ENCODE measurements around the gene SH3RF3.

Gene SH3RF3

DNA sequence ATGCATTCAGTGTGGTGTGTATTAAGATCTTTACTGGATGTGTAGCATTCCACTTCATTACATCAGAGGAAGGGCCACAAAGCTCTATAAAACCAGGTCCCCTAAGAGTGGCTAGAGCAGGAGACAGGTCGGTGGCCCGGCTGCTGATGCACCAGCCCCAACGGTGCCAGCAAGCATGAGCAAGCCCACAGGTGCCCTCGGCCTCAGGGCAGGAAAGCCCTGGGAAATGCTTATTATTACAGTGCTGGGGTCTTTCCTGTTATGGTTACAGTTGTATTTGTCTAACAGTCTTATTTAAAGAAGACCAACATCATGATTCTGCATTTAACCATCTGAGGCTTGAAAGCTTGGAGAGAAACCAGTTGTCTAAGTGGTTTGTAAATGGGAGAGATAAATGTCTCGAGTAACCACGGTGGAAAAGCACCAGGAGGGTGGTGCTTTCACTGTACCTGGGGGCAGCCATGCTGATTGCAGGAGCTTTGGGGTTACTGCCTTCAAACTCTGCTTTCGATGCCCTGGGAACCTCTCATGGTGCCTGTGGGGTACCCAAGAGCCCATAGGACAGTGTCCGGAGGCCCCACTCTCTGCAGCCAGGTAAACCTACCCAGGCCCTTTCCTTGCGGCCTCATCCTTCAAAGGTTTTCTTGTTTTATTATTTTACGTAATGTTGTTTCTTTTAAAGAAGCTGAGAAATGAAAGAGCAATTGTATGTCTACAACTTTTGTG is 133.1 kb downstream of the SH3RF3 start:
- DNase-seq (ENCODE audit: low read depth) = no peak

DNA sequence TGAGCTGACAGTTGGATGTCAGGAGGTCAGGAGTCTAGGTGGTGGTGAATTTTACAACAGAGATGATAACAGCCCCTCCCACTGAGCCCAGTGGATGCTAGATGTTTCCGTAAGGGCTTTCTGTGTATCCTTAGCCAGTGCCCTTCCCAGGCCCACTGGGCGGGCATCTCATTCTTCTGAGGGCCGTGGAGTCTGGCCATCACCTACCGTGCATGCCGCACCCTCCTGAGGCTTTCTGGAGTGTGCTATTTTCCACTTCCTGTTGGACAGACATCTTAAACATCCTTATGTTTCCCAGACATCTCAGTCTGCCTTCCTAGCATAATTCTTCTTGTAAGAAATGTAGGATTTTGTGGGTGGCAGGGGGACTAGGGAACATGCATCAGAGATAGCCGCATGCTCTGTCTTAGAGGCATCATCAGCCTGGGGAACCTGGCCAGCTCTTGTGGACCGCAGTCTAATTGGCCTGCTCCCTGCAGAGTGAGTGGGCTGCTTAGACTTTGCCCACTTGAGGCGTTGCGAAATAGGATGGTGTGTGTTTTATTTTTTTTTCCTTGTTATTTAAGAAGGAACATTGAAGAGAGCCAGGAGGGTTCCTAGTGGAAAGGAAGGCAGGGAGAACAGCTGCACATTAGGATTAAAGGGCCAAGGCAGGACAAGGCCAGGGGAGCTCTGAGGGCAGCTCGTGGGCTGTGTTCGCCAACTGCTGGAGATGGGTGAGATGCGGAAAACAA is 135.8 kb downstream of the SH3RF3 start:
- DNase-seq (ENCODE audit: low read depth) = no peak

DNA sequence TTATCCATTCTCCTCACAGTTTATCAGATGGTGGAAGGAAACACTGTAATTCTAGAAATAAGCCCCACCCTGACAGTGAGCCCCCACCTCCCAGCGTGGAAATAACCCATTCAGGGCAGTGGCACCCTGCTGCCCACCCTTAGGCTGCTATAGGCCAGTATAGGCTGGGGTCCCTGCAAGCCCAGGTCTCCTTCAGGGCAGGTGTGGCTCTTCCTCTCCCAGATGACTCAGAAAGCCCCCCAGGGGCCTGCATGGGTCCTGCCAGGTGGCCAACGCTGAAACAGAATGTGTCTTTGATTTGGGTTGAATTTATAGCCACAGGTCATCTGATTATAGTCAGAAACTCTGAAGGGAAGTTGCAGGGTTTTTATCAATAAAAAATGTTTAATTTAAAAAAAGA is 136.4 kb downstream of the SH3RF3 start:
- no peak for DNase-seq (ENCODE audit: low read depth)

DNA sequence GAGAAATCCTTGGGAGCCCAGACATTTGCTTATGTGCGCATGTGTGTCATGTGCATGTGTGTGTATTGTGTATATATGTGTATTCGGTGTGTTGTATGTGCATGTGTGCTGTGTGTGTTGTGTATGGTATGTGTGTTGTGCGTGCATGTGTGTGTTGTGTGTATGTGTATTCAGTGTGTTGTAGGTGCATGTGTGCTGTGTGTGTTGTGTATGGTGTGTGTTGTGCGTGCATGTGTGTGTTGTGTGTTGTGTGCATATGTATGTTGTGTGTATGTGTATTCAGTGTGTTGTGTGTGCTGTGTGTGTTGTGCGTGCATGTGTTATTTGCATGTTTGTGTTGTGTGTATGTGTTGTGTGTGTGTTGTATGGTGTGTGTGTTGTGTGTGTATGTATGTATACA is 136.9 kb downstream of the SH3RF3 start:
- no peak for DNase-seq (ENCODE audit: low read depth)

DNA sequence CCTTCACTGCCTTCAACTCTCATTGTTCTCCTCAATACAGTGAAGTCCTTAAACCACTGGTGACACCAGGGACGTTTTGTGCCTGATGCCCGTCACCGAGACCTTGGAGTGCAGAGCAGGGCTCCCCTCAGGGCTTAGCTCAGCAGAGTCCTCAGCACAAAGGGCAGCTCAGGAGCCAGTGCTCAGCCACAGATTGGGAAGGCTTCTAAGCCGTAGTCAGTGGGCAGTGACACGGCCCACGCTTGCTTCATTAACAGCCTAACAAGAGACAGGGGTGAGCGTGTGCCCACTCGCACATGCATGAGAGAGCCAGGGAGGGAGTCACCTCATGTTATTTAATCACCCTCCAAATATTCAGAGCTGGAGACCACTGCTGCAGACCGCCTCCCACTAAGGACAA is 137.5 kb downstream of the SH3RF3 start:
- no peak for DNase-seq (ENCODE audit: low read depth)

DNA sequence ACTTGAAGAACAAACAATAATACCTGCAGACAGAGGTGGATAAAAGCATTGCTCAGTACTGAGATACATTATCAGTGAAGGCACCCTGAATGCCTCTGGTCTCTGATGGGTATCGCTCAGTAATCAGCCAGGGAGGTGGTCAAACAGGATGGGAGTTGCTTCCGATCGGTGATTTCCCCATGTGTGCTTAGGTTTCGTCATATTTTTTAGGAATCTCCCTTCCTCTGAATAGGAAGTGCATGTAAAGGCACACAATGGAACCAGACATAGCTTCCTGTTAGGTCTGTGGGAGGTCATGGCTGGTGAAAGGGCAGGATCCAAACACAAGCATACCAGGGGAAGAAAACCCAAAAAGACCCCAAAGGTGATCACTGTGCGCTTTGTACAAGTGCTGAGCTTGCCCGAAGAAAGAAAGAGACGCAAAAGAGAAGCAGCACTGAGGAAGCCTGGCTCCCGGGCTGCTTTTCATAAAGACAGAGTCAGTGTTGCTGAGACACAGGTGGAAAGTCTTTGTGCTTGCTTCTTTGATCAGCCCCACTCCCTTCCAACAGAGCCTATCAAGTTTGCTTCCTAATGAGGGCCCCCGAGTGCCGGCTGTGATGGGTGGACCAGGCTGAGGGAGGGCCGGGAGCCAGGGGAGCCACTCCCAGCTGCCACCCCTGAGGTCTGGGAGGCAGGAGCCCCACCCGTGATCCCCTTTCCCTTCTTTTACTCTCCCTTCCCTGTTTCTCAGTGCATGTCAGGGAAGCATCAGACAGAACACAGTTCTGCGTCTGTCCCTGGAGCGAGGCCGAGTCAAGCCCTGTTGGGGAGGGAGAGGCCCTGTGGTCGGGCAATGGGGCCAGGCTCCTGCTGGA is 138.2 kb downstream of the SH3RF3 start:
- no peak for DNase-seq (ENCODE audit: low read depth)

DNA sequence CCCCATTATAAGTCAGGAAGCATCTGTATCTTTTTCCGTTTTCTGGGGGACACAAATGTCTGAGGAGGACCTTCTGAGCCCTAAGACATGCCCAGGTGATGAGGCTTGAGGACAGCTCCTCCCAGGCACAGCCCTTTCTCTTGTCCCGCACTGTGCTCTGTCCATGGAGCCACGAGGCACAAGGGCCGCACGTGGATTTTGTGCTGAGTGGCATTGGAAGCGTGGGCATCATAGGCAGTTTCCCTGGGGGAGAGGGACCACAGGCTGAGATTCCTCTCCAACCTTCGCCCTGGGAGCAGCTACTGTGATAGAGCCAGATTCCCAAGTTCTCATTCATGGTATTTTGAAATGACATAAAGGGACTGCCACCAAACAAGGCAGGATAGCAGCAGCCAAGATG is 139.9 kb downstream of the SH3RF3 start:
- DNase-seq (ENCODE audit: low read depth) = no peak

DNA sequence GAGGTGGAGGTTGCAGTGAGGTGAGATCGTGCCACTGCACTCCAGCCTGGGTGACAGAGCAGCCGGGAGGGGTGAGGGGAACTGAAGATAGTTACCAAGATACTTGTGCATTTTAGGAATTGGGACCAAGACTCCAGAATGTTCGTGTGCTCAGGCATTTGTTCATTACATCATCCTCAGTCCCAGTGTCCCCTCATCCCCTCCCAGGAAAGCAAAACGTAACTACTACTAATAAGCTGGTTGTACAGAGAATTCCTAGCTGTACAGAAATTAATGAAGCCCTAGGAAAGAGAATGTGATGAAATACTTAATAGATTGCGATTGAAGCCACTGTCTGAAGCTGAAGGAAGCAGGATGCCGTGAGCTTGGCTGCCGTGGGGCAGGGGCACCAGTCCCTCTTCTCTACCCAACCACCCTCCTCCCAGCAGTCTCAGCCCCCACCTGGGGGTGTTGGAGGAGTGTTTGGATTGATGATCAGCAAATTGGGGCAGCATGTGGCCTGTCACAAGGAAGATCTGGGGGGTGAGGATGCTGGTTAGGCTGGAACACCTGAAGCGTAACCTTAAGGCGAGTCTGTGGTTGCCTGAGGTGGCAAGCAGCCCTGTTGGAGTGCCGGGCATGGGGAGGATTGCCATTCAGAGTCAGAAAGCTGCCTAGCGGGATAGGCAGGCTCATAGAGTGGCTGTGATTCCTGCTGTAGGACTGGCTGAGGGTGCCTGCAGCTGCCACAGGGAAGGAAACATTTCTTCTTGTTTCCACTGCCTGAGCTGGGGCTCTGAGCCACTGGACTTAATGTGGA is 140.9 kb downstream of the SH3RF3 start:
- no peak for DNase-seq (ENCODE audit: low read depth)

DNA sequence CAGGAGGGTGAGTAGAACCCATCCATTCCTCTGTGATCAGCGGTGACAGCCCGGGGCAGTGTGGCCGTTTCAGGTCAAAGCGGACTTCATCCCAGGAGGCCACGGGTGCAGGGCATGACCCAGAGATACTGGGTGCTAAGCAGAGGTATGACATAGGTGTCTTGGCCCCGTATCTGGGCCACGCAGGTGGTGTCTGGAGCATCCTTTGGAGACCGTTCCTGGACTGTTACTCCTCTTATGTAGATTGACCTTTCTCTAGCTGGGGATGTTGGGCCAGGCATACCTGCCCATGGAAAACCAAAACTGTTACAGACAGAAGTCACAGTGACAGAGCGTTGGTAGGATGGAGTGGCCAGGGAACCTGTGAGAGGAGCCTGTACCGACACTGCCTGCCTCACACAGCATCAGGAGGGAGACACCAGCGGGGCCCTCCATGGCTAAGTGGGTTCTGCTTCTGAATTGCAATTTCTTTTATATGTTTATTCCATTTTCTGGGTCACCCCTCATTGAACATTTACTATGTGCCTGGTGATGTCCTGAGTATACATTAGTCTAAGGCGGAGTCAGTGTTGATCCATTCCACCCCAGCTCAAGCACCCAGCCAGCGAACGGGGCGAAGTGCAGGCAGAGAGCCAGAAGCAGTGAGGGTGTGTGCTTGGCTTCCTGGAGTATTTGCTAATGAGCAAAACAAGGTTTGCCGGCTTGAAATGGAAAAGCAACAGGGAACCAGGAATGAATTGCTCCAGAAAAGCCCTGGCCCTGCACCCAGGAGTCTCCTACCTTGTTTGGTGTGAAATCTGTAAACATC is 141.7 kb downstream of the SH3RF3 start:
- DNase-seq (ENCODE audit: low read depth) = no peak

DNA sequence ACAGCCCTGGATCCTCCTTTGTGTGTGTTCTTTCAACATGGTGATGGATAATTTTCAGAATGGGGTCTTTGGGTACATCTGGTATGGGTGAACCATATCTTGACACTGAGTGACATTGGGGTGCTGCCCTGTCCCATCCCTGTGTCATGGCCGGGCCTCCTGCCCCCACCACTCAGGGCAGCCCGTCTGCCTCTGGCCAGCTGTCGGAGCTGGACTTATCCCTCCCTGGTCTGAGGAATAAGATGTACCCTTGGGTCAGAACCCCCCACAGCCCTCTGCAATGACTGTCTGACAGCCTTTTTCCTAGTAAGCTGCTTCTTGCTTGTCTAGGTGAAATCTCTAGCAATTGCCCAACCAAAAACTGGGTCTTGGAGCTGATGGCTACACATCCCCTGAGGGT is 142.9 kb downstream of the SH3RF3 start:
- DNase-seq (ENCODE audit: low read depth) = no peak

DNA sequence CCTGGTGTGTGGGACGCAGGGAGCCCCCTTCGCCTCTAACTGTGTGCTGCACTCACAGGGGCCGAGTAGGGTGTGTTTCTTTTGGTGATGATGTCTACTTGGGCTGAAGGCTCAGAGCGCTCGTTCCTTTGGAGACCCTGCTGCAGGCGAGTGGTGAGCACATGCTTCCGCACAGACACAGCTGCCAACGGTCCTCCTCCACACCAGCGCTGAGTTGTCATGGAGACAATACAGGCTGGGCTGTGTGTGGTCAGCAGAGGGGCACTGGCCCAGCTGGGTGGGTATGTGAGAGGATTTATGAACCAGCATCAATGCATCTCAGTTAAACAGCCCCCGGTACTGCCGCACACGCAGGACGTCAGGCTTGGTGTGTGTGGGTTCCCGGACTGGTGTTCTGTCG is 143.5 kb downstream of the SH3RF3 start:
- DNase-seq (ENCODE audit: low read depth) = no peak

DNA sequence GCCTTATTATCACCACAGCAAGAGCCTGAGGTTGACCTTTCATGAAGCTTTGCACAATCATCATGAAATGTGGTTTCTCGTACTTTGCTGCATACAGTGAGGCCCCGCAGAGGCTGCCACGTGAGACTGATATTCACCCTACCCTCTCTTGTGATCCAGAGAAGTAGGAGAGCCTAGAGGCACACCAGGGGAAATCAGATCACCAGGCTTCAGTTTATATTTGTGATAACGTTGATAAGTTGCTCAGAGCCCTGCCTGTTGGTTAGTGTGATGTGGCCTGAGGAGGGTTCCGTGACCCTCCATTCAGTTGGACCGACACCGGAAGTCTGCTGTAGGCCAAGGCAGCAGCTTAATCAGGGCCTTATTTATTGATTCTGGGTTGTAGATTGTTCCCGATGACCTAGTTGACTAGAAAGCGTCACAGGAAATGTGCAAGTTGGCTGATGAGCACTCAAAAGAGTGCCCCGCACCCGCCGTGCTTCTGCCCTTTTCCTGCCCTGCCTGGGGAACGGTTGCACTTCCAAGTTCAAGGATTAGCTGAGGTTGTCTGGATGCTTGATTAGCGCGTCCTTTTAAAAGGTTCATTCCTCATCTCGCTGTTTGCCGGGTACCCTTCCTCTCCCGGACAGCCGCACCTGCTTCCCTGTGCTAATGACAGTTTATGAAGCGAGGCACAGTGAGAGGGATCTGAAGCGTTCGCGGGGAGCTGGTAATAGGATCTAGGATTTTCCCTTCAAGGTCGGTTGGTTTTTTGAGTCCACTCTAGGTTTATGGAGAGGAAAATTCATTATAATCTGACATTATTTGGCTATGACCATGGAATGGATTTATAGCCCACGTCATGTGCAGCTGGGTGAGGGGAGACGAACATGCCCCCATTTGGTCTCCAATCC is 146.4 kb downstream of the SH3RF3 start:
- no peak for DNase-seq (ENCODE audit: low read depth)

DNA sequence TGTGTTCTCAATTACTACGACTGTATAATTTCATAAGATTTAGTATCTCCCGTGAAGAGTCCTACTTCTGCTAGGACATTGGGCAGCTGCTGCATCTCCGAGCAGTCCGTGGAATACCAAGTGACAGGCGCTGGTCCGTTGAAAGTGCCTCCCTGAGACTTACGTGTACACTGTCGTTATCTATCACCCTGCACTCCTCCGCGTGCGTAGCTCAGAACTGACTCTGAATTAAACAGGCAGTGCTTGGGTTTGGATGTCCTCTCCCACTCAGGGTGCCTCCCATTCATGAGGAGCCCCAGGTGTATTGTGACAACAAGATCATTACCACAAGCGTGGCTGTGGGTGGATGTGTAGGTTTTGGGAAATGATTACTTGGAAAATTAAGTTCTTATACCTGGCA is 148.4 kb downstream of the SH3RF3 start:
- no peak for DNase-seq (ENCODE audit: low read depth)

DNA sequence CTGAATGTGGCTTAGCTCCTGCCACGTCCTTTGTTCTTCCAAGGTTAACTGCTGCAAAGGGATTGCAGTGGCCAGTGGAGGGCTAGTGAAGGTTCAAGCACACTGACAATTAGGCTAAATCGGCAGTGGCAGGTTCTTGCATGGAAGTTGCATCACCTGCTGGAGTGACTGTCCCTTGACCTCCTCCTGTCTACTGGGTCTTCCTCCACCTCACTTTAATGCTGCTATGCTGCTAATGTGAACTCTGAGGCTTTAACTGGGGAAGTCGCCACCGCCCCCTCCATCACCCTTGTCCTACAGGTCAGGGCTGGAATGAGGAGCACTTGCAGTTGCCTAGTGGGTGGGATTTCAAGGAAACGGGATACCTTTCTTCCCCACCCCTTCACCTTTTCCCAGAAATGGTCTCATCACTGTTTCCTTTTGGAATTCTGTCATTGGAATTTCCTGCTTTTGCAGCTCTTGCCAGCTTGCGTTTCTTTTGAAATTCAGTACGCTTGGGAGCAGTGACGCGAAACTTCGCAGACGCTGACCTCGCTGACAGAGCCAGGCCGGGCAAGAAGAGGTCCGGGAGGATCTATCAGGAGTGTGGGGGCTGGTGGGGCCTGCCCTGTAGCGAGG is 150.3 kb downstream of the SH3RF3 start:
- no peak for DNase-seq (ENCODE audit: low read depth)

DNA sequence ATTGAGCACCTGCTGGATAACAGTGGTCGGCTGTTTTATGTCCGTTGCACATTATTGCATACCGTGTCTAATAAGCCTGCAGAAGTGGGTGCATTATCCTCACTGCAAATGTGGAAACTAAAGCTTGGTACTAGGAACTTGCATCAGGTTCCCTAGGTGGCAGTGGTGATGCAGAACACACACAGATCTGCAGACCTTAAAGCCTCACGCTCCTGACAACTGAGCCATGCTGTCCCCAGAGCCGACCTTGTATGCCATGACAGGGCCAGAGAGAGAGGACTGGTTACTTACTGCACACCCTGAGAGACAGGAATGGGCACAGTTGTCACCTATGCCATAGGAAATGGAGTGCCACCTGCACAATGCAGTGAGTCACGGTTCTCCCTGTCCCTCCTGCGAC is 151.8 kb downstream of the SH3RF3 start:
- DNase-seq (ENCODE audit: low read depth) = no peak

DNA sequence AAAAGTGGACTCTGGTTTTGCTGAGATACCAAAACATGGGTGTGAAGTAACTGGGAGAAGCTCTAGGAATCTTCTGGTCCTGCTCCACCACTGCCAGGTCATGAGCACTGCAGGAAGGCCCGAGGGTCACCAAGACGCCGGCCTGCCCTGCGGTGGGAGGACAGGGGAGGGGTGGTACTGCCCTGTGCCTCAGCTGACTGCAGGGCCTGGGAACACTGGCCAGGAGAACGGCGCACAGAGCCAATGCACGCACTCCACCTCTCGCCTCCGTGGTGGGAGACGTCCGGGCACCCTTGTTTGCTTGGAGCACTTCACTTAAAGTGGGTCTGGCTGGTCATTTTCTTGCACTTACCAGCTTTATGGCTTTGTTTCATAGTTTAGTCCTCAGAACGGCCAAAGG is 153.4 kb downstream of the SH3RF3 start:
- no peak for DNase-seq (ENCODE audit: low read depth)

DNA sequence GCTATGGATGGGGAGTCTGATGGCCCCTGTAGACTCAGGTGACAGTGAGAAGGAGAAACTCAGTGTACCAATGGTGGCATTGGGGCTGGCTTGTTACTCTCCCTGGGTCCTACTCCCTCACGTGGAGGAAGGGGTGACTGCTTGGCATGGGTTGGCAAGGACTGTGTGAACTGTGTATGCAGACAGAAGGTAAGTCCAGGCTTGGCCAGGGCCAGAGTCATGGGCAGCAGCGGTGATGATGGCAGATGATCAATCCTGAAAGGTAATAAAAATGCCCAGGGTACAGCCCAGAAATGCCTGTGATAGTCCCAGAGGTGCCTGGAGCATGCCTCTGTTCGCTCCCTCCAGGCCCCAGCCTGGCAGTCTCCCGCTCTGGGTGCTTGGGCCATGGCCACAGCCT is 153.9 kb downstream of the SH3RF3 start:
- no peak for DNase-seq (ENCODE audit: low read depth)

DNA sequence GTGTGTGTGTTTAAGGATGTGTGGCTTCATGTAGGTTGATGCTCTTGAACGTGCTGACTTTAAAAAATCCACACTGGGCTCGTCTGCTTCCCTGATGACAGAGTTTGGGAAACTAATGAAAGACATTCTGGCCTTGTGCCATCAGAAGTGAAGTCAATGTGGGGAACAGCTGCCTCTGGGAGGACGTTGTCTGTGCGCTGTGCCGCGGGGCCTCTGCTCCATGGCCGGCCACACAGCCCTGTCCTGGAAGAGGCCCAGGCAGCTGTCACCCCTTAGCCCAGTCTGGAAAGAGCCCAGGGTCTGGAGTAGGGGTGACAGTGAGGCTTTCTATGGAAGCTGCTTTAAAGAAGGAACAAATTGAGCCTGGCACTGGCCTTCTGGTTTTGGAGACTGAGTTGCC is 155.8 kb downstream of the SH3RF3 start:
- no peak for DNase-seq (ENCODE audit: low read depth)

DNA sequence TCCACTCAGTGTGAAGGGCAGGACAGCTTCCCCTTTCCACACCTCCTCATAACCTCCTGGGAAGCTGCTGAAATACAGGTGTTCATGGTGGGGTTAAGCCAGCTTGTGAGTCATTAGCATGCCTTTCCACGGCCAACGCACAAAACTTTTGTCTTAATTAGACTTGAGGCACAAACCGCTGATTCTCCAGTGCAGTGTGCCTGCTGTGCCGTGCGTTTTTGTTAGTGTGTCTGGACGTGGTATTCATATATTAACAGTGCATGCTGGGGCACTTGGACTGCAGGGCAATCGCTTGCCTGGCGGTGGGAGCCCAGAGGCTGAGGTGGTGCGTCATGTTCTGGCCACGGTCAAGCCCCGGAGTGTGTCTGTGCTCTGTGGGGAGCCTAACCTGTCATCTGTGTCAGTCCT is 156.2 kb downstream of the SH3RF3 start:
- DNase-seq (ENCODE audit: low read depth) = no peak

DNA sequence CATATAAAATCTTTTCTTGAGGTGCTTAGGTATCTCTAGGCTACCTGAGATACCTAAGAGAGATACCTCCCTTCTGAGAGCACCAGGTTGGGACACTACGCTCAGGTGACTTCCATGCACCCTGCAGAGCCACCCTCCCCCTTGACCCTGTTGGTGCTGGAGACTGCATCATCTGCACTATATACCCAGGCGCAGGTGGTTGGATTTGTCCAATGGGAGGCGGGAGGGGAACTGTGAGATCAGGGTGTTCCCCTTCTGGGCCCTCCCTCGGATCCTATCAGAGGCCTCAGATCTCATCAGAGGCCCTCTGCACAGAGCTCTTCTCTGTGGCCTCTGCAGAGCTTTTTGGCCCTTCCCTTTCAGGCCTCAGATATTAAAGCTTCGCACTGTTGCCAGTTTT is 158.4 kb downstream of the SH3RF3 start:
- no peak for DNase-seq (ENCODE audit: low read depth)
